ENCODE measurements around the gene NRXN3.

DNA sequence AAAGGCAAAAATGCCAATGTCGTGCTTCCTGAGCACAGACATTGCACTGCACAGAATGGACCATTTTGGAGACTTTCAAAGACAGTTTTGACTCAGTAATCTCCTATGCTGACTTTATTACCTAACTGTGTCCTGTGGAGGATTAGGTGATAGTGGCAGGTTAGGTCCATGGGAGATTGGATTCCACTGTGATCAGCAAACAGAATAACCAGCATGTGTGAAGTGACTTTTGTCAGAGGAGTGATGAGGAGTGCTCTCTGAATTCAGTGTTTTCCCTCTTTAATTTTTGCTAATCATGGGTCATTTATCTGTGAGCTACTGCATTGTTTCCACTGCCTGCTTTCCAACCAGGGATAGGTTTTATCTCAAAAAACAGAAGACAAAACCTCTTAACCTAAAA lies 1378.7 kb downstream of the NRXN3 start:
- TF ChIP-seq, protein P1, sequence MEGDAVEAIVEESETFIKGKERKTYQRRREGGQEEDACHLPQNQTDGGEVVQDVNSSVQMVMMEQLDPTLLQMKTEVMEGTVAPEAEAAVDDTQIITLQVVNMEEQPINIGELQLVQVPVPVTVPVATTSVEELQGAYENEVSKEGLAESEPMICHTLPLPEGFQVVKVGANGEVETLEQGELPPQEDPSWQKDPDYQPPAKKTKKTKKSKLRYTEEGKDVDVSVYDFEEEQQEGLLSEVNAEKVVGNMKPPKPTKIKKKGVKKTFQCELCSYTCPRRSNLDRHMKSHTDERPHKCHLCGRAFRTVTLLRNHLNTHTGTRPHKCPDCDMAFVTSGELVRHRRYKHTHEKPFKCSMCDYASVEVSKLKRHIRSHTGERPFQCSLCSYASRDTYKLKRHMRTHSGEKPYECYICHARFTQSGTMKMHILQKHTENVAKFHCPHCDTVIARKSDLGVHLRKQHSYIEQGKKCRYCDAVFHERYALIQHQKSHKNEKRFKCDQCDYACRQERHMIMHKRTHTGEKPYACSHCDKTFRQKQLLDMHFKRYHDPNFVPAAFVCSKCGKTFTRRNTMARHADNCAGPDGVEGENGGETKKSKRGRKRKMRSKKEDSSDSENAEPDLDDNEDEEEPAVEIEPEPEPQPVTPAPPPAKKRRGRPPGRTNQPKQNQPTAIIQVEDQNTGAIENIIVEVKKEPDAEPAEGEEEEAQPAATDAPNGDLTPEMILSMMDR (conservative IDR thresholded peaks at IDR 0.05; ENCODE audit: low read depth in 2 of 2) = no peak
- TF ChIP-seq EZH2 (IDR thresholded peaks at IDR 0.05; ENCODE audit: low read depth, unreplicated experiment) (no peak), POLR2AphosphoS5 (IDR thresholded peaks at IDR 0.05; ENCODE audit: low read depth) (no peak), CREB1 (CRISPR knock-in tag; IDR thresholded peaks at IDR 0.05; ENCODE audit: low read depth) (no peak), EZH2phosphoT487 (IDR thresholded peaks at IDR 0.05; ENCODE audit: unreplicated experiment) (no peak), NANOG (IDR thresholded peaks at IDR 0.05; ENCODE audit: borderline replicate concordance) (no peak)
- TF ChIP-seq, protein P2, sequence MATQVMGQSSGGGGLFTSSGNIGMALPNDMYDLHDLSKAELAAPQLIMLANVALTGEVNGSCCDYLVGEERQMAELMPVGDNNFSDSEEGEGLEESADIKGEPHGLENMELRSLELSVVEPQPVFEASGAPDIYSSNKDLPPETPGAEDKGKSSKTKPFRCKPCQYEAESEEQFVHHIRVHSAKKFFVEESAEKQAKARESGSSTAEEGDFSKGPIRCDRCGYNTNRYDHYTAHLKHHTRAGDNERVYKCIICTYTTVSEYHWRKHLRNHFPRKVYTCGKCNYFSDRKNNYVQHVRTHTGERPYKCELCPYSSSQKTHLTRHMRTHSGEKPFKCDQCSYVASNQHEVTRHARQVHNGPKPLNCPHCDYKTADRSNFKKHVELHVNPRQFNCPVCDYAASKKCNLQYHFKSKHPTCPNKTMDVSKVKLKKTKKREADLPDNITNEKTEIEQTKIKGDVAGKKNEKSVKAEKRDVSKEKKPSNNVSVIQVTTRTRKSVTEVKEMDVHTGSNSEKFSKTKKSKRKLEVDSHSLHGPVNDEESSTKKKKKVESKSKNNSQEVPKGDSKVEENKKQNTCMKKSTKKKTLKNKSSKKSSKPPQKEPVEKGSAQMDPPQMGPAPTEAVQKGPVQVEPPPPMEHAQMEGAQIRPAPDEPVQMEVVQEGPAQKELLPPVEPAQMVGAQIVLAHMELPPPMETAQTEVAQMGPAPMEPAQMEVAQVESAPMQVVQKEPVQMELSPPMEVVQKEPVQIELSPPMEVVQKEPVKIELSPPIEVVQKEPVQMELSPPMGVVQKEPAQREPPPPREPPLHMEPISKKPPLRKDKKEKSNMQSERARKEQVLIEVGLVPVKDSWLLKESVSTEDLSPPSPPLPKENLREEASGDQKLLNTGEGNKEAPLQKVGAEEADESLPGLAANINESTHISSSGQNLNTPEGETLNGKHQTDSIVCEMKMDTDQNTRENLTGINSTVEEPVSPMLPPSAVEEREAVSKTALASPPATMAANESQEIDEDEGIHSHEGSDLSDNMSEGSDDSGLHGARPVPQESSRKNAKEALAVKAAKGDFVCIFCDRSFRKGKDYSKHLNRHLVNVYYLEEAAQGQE (IDR thresholded peaks at IDR 0.05; ENCODE audit: unreplicated experiment) = no peak
- TF ChIP-seq, protein P3, sequence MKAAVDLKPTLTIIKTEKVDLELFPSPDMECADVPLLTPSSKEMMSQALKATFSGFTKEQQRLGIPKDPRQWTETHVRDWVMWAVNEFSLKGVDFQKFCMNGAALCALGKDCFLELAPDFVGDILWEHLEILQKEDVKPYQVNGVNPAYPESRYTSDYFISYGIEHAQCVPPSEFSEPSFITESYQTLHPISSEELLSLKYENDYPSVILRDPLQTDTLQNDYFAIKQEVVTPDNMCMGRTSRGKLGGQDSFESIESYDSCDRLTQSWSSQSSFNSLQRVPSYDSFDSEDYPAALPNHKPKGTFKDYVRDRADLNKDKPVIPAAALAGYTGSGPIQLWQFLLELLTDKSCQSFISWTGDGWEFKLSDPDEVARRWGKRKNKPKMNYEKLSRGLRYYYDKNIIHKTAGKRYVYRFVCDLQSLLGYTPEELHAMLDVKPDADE (IDR thresholded peaks at IDR 0.05) = no peak

All from GM23338 (cell line).